ENCODE measurements around the gene SCFD2. TPM values are rescaled to one million over a fixed set of nuclear protein-coding genes. Genes with fewer than 3 reads are reported as not detected.

The SCFD2 gene
- total RNA-seq, 1 experiment from 2014 or later = 7.4 TPM

DNA sequence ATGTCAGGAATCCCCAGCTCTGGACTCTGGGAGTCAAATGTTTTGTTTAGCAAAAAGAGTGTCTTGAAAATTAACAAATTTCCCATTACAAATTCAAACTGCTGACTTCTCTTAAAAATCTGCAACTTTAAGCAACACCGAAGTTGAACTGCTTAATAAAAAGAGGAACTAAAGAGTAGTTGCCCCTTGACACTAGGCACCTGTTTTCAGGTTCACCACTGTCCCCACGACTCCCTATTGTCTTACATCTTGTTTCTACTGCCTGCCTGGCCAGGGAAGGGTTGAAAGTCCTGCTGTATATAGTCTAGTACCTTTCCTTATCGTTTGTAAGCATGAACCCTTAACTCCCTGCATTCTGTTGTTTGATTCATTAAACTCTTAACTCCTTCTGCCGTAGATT is 173.9 kb downstream of the SCFD2 start:
- Histone ChIP-seq H3K4me3 (ENCODE audit: low read depth in 2 of 2, low read length in 2 of 2) (no peak overlapping the region), H3K4me1 (ENCODE audit: control insufficient read depth, insufficient read depth, low read length) (no peaks in the 10 kb centered on the region), H3K36me3 (ENCODE audit: control insufficient read depth, insufficient read depth, low read length) (no peaks in the 10 kb centered on the region), H3K9me3 (ENCODE audit: control insufficient read depth, insufficient read depth, low read depth, low read length) (no peaks in the 10 kb centered on the region), H3K27ac (ENCODE audit: low read length) (no peak overlapping the region), H3K27me3 (ENCODE audit: control insufficient read depth, insufficient read depth, low read length) (no peaks in the 10 kb centered on the region)
- TF ChIP-seq CTCF (IDR thresholded peaks at IDR 0.05) (no peak), TCF7L2 (IDR thresholded peaks at IDR 0.05; ENCODE audit: low read depth, low read length) (no peak)
- BruUV-seq (replicated peaks) = no TSS peak
- no peak for DNase-seq (ENCODE audit: low read depth, low spot score)
- intact Hi-C loops (cut with micrococcal nuclease; ENCODE audit: unreplicated experiment) (loop anchor here (10.0 kb wide), 1 partner anchor 177 kb away; no protein-coding TSS in a partner anchor), in situ Hi-C loops (cut with HindIII; ENCODE audit: low pct_unique_long_range_greater_than_20kb, low sequenced_read_pairs) (no loop called here)
- CTCF ChIA-PET = no interaction called here
- no peak for ATAC-seq
- POLR2A ChIA-PET = no interaction called here

DNA sequence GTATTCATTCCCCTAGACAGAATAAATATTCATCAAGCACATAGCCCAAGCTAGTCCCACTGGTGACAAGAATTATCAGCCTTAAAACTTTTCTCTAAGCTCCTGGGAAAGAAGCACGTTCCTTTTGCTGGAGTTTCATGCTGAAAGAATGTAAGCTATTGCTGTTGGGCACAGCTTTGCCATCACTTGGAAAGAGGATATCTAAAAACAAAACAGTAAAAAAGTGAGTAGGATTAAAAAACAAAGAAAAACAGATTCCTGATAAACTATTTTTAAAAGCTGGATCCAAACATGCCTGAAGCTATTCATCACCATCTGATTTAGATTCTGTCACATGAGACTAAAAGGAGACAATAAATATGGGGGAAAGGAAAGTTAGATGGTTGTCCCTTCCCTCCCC is 176.8 kb downstream of the SCFD2 start:
- CTCF ChIA-PET = no interaction called here
- DNase-seq (ENCODE audit: low read depth, low spot score) (no peak), ATAC-seq (no peak)
- H3K4me1 ChIP-seq (ENCODE audit: control insufficient read depth, insufficient read depth, low read length) = no peaks in the 10 kb centered on the region
- no peak for TF ChIP-seq SIN3A (IDR thresholded peaks at IDR 0.05; ENCODE audit: borderline replicate concordance, insufficient read depth, low read depth, low read length)
- TF ChIP-seq CTCF (IDR thresholded peaks at IDR 0.05) = no peak
- no peak for TF ChIP-seq REST (IDR thresholded peaks at IDR 0.05; ENCODE audit: insufficient read depth in 1 of 2, low read depth in 2 of 2, low read length in 1 of 2)
- TF ChIP-seq TCF7L2 (IDR thresholded peaks at IDR 0.05; ENCODE audit: low read depth, low read length) = no peak
- TF ChIP-seq POLR2AphosphoS5 (IDR thresholded peaks at IDR 0.05; ENCODE audit: low read depth, low read length) = no peak
- no peaks in the 10 kb centered on the region for H3K9me3 ChIP-seq (ENCODE audit: control insufficient read depth, insufficient read depth, low read depth, low read length)
- intact Hi-C loops (cut with micrococcal nuclease; ENCODE audit: unreplicated experiment) (no loop called here), in situ Hi-C loops (cut with HindIII; ENCODE audit: low pct_unique_long_range_greater_than_20kb, low sequenced_read_pairs) (no loop called here)
- no peaks in the 10 kb centered on the region for H3K36me3 ChIP-seq (ENCODE audit: control insufficient read depth, insufficient read depth, low read length)
- no peaks in the 10 kb centered on the region for H3K27me3 ChIP-seq (ENCODE audit: control insufficient read depth, insufficient read depth, low read length)
- H3K4me3 ChIP-seq (ENCODE audit: low read depth in 2 of 2, low read length in 2 of 2) = no peak overlapping the region
- H3K27ac ChIP-seq (ENCODE audit: low read length) = no peak overlapping the region
- no TSS peak for BruUV-seq (replicated peaks)
- POLR2A ChIA-PET = no interaction called here
